Liver (tissue), 3 donors: ENCODE measurements around the gene MAP3K15.

Experiments used
- ATF3 ChIP-seq: IDR thresholded peaks from 2 replicates; pipeline ENCODE4 v1.6.1; 2016; ENCODE audit warnings: antibody characterized with exemption
- CTCF ChIP-seq: fragments of 150-350 bp; IDR thresholded peaks from 2 replicates; pipeline ENCODE4 v1.5.1; 2017; ENCODE audit warnings: improper control_type of control experiment, low read depth, low read length; ENCODE audit not compliant: missing input control
- GABPA ChIP-seq, 2 donors: IDR thresholded peaks in 1 of 2; conservative IDR thresholded peaks in 1 of 2; 2 replicates each; pipeline ENCODE4 v1.6.1; 2016; ENCODE audit warnings: antibody characterized with exemption in 2 of 2, mild to moderate bottlenecking in 1 of 2, moderate library complexity in 1 of 2
- HNF4G ChIP-seq: IDR thresholded peaks from 2 replicates; pipeline ENCODE4 v1.6.1; 2016; ENCODE audit warnings: antibody characterized with exemption
- JUND ChIP-seq, 2 donors: IDR thresholded peaks; 2 replicates each; pipeline ENCODE4 v1.6.1; 2016; ENCODE audit warnings: antibody characterized with exemption in 2 of 2
- MAX ChIP-seq: IDR thresholded peaks from 2 replicates; pipeline ENCODE4 v1.6.1; 2016; ENCODE audit warnings: antibody characterized with exemption
- RAD21 ChIP-seq, 2 donors: IDR thresholded peaks; 2 replicates each; pipeline ENCODE4 v1.6.1; 2016; ENCODE audit warnings: antibody characterized with exemption in 2 of 2, mild to moderate bottlenecking in 2 of 2
- REST ChIP-seq: IDR thresholded peaks from 2 replicates; pipeline ENCODE4 v1.6.1; 2016; ENCODE audit warnings: antibody characterized with exemption, mild to moderate bottlenecking
- RXRA ChIP-seq, 2 donors: IDR thresholded peaks; 2 replicates each; pipeline ENCODE4 v1.6.1; 2017 to 2018; ENCODE audit warnings: antibody characterized with exemption in 2 of 2, mild to moderate bottlenecking in 1 of 2
- SP1 ChIP-seq: IDR thresholded peaks from 2 replicates; pipeline ENCODE4 v1.6.1; 2018; ENCODE audit warnings: antibody characterized with exemption, mild to moderate bottlenecking
- TAF1 ChIP-seq: conservative IDR thresholded peaks from 2 replicates; pipeline ENCODE4 v1.6.1; 2016; ENCODE audit warnings: antibody characterized with exemption, mild to moderate bottlenecking
- YY1 ChIP-seq: IDR thresholded peaks from 2 replicates; pipeline ENCODE4 v1.6.1; 2016; ENCODE audit warnings: antibody characterized with exemption, mild to moderate bottlenecking
- ZBTB33 ChIP-seq: IDR thresholded peaks from 2 replicates; pipeline ENCODE4 v1.6.1; 2016; ENCODE audit warnings: antibody characterized with exemption
- donor health status: healthy.
- donor health status: healthy.

GRCh38 chrX:19388741-19389140 lies 126.6 kb downstream of the MAP3K15 start:
- TF ChIP-seq CTCF (no peak), ZBTB33 (no peak), MAX (no peak), REST (no peak), RXRA (IDR thresholded peaks at IDR 0.05) (no peak), ATF3 (no peak), SP1 (no peak), TAF1 (no peak), RAD21 (IDR thresholded peaks at IDR 0.05) (no peak), HNF4G (no peak), JUND (IDR thresholded peaks at IDR 0.05) (no peak), YY1 (no peak), GABPA (IDR thresholded peaks at IDR 0.05 in 1 of 2, conservative IDR thresholded peaks at IDR 0.05 in 1 of 2) (no peak)
